Duodenal mucosa (tissue), 2 donors: ENCODE measurements around the gene PTPRN2.

Experiments
- H3K27ac ChIP-seq: one replicate; pipeline ENCODE4 v1.7.0; 2013; ENCODE audit warnings: low read depth, low read length
- H3K27me3 ChIP-seq, 2 donors: one replicate each; pipeline ENCODE4 v1.7.0; 2013; ENCODE audit warnings: low read length in 2 of 2, control low read depth in 1 of 2; ENCODE audit not compliant: insufficient read depth in 2 of 2, control insufficient read depth in 1 of 2
- H3K36me3 ChIP-seq, 2 donors: one replicate each; pipeline ENCODE4 v1.7.0; 2013; ENCODE audit warnings: low read length in 2 of 2, control low read depth in 1 of 2; ENCODE audit not compliant: insufficient read depth in 2 of 2, control insufficient read depth in 1 of 2
- H3K4me1 ChIP-seq, 2 donors: one replicate each; pipeline ENCODE4 v1.7.0; 2013; ENCODE audit warnings: low read length in 2 of 2, control low read depth in 1 of 2; ENCODE audit not compliant: insufficient read depth in 2 of 2, control insufficient read depth in 1 of 2
- H3K4me3 ChIP-seq, 2 donors: one replicate each; pipeline ENCODE4 v1.7.0; 2013; ENCODE audit warnings: low read length in 2 of 2, low read depth in 1 of 2
- H3K9ac ChIP-seq, 2 donors: one replicate each; pipeline ENCODE4 v1.7.0; 2013; ENCODE audit warnings: low read length in 2 of 2, low read depth in 1 of 2
- H3K9me3 ChIP-seq, 2 donors: one replicate each; pipeline ENCODE4 v1.7.0; 2013; ENCODE audit warnings: low read length in 2 of 2, control low read depth in 1 of 2; ENCODE audit not compliant: control insufficient read depth in 1 of 2

The PTPRN2 gene

GRCh38 chr7:158280448-158281144 is 307.0 kb downstream of the PTPRN2 start:
- no peaks in the 10 kb centered on the region for H3K27me3 ChIP-seq
- H3K9me3 ChIP-seq: no peaks in the 10 kb centered on the region
- H3K4me1 ChIP-seq: no peaks in the 10 kb centered on the region

GRCh38 chr7:158279539-158280447 is 307.8 kb downstream of the PTPRN2 start:
- Histone ChIP-seq H3K4me1 (no peaks in the 10 kb centered on the region), H3K27ac (no peak overlapping the region), H3K36me3 (no peaks in the 10 kb centered on the region), H3K27me3 (no peaks in the 10 kb centered on the region), H3K4me3 (no peak overlapping the region), H3K9ac (no peak overlapping the region), H3K9me3 (no peaks in the 10 kb centered on the region)

More at GRCh38 chr7:158280448-158281144, 307.0 kb downstream of the PTPRN2 start:
- no peak overlapping the region for H3K4me3 ChIP-seq
- H3K36me3 ChIP-seq: no peaks in the 10 kb centered on the region
- no peak overlapping the region for H3K27ac ChIP-seq
- H3K9ac ChIP-seq: no peak overlapping the region

DNA sequence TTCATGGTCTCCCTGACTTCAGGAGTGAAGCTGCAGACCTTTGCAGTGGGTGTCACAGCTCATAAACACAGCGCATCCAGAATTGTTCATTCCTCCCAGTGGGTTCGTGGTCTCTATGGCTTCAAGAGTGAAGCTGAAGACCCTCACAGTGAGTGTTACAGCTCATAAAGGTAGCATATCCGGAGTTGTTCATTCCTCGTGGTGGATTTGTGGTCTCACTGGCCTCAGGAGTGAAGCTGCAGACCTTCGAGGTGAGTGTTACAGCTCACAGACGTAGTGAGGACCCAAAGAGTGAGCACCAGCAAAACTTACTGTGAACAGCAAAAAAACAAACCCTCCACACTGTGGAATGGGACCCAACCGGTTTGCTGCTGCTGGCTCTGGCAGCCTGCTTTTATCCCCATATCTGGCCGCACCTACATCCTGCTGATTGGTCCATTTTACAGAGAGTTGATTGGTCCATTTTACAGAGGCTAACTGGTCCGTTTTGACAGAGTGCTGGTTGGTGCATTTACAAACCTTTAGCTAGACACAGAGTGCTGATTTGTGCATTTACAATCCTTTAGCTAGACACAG is 308.8 kb downstream of the PTPRN2 start:
- Histone ChIP-seq H3K27me3 (no peaks in the 10 kb centered on the region), H3K9ac (no peak overlapping the region), H3K4me1 (no peaks in the 10 kb centered on the region), H3K9me3 (no peaks in the 10 kb centered on the region), H3K27ac (no peak overlapping the region), H3K36me3 (no peaks in the 10 kb centered on the region), H3K4me3 (no peak overlapping the region)

DNA sequence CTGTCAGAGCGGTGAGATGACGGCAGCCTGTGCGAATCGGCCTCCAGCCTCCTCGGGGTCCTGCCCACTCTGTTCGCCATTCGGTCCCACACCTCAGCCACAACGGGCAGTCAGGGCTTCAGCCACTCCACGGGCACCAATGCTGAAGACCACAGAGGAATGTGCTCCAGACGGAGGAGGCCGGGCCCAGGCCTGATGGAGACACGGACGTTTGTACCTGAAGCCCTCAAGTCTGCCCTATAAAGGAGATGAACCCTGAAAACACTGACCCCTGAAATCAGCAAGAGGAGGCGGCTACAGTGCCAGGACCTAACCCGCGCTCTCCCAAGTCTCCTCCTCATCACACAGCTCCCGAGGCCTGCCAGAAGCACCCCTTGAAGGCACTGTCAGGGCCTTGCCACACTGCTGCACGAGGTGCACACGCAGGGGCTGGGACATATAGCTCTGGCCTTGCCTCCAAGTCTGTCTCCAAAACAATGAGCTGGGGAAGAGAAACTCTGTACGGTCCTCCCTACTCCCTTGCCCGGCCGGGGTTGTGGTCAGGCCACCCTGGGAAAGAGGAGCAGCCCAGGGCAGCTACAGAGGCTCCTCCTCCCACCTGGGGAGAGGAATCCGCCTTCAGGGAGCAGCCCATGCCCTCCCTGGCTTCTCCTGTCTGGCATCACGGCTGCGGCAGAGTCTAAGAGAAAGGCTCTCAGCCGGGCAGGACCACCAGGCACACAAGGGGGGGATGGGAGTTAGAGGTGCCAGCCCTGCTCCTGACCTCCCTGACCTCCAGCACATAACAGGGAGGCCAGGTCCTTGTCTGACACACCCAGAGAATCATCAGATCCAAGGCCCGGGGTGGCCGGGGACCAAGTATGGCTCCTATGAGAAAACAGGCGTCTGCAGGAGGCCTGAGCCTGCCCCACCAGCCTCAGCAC is 310.1 kb downstream of the PTPRN2 start:
- H3K9ac ChIP-seq: no peak overlapping the region
- no peaks in the 10 kb centered on the region for H3K9me3 ChIP-seq
- H3K27me3 ChIP-seq: no peaks in the 10 kb centered on the region
- no peak overlapping the region for H3K27ac ChIP-seq
- H3K4me1 ChIP-seq: no peaks in the 10 kb centered on the region
- H3K4me3 ChIP-seq: no peak overlapping the region
- no peaks in the 10 kb centered on the region for H3K36me3 ChIP-seq

- Histone ChIP-seq H3K27ac (no peak overlapping the region), H3K9me3 (no peaks in the 10 kb centered on the region)
Measured at GRCh38 chr7:158276414-158277218, 311.0 kb downstream of the PTPRN2 start.

GRCh38 chr7:158275711-158276413 is 311.8 kb downstream of the PTPRN2 start:
- Histone ChIP-seq H3K4me3 (no peak overlapping the region), H3K27ac (no peak overlapping the region), H3K36me3 (no peaks in the 10 kb centered on the region), H3K9ac (no peak overlapping the region), H3K9me3 (no peaks in the 10 kb centered on the region), H3K27me3 (no peaks in the 10 kb centered on the region), H3K4me1 (no peaks in the 10 kb centered on the region)

More at GRCh38 chr7:158276414-158277218, 311.0 kb downstream of the PTPRN2 start:
- no peak overlapping the region for H3K9ac ChIP-seq
- H3K27me3 ChIP-seq: no peaks in the 10 kb centered on the region
- no peaks in the 10 kb centered on the region for H3K4me1 ChIP-seq
- no peaks in the 10 kb centered on the region for H3K36me3 ChIP-seq
- no peak overlapping the region for H3K4me3 ChIP-seq

- no peak overlapping the region for H3K27ac ChIP-seq
- H3K36me3 ChIP-seq: no peaks in the 10 kb centered on the region
- peaks cover 2 to 4% of the 10 kb centered on the region in 2 donors for H3K4me1 ChIP-seq
- no peak overlapping the region for H3K9ac ChIP-seq
- no peak overlapping the region for H3K4me3 ChIP-seq
- H3K9me3 ChIP-seq: no peaks in the 10 kb centered on the region
- H3K27me3 ChIP-seq: no peaks in the 10 kb centered on the region
Measured at GRCh38 chr7:158274996-158275395, 312.6 kb downstream of the PTPRN2 start.

GRCh38 chr7:158274404-158274811 is 313.2 kb downstream of the PTPRN2 start:
- H3K36me3 ChIP-seq: no peaks in the 10 kb centered on the region
- H3K4me3 ChIP-seq: no peak overlapping the region
- no peaks in the 10 kb centered on the region for H3K9me3 ChIP-seq
- H3K4me1 ChIP-seq: peaks cover 7 to 8% of the 10 kb centered on the region in 2 donors
- H3K27ac ChIP-seq: no peak overlapping the region
- no peak overlapping the region for H3K9ac ChIP-seq
- H3K27me3 ChIP-seq: no peaks in the 10 kb centered on the region
